HS-27A (cell line): ENCODE results near the gene PGBD2.
"Not testable (repeated sequence)": the region's sequence is repeated elsewhere in the genome, so short reads cannot be mapped to it uniquely, and the experiment has no call there.

Experiments used
- DNase-seq: peaks from one replicate; pipeline ENCODE4 v3.0.0-alpha.2; 2012; ENCODE audit warnings: low read depth, missing footprints

The PGBD2 gene

DNA sequence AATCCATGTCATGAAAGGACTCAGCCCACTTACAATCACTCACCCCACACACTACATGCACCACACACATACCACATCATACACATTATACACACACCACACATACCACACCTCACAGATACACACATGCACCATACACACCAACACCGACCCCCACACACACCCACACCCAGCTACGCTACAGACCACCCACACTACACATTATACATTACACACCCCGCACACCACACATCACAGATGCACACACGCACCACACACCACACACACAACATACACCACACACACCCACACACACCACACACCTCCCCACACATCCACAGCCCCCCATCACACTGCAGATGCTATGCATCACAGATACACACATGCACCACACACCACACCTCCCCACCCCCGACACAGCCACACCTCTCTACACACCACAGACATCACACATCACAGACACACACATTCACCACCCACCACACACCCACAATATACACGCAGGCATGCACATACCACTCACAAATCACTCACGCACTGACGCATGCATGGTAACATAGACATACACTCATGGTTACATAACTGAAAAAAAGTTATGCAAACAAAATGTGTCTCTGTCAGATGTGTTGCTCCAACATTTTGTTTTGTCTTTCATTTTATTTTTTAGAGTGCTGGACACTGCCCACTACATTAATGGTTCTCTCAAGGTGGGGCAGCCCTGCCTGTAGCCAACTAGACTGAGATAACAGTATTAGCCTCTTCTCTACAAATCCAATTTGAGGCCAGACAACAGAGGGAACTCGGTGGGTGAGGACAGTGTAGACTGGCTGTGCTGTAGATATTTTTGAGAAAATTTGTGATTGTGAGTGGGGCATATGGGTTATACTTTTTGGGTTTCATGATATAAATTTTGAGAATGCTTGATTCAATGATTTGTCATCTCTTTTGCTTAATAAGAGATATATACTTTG is 15.2 kb upstream of the PGBD2 start:
- no peak for DNase-seq

DNA sequence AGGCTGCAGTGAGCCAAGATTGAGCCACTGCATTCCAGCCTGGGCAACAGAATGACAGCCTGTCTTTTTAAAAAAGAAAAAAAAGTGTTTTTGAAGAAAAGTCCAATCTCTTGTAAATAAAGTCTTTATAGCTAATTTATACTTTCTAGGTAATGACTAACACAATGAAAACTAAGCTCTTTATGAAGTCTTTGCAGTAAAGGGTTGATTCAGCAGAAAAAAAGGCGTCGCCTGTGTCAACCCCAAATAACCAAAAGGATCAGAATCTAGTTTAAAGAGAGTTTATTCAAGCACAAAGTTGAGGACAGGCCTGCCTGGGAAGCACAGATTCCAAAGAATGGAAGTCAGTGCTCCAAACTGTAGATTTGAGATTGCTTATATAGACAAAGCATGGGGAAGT is 14.3 kb upstream of the PGBD2 start:
- DNase-seq: no peak

DNA sequence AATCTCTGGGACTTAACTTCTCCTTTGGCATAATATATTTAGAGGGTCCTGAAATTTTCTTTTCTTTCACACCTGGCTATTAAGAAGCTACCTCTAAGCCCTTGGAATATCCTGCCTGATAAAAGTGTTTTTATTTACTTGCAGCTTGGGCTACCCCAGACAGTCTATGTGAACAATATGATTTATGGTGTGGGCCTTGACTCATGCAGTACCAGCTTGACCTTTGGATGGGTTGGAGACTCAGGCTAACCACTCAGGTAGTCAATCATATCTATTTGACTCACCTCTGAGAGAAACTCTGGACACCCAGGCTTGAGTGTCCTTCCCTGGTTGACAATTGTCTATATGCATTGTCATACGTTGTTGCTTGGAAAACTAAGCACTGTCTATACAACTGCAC is 13.4 kb upstream of the PGBD2 start:
- no peak for DNase-seq

DNA sequence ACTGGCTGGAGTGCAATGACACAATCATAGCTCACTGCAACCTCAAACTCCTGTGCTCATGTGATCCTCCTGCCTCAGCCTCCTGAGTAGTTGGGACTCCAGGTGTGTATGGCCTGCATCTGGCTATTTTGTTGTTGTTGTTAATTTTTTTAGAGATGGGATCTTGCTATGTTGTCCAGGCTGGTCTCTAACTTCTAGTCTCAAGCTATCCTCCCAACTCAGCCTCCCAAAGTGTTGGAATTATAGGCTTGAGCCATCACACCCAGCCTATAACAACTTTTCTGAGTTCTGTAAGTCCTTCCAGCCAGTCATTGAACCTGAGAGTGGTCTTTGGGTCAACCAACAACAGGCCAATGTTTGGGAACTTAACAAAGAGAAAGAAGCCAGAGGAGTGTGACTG is 11.2 kb upstream of the PGBD2 start:
- no peak for DNase-seq

DNA sequence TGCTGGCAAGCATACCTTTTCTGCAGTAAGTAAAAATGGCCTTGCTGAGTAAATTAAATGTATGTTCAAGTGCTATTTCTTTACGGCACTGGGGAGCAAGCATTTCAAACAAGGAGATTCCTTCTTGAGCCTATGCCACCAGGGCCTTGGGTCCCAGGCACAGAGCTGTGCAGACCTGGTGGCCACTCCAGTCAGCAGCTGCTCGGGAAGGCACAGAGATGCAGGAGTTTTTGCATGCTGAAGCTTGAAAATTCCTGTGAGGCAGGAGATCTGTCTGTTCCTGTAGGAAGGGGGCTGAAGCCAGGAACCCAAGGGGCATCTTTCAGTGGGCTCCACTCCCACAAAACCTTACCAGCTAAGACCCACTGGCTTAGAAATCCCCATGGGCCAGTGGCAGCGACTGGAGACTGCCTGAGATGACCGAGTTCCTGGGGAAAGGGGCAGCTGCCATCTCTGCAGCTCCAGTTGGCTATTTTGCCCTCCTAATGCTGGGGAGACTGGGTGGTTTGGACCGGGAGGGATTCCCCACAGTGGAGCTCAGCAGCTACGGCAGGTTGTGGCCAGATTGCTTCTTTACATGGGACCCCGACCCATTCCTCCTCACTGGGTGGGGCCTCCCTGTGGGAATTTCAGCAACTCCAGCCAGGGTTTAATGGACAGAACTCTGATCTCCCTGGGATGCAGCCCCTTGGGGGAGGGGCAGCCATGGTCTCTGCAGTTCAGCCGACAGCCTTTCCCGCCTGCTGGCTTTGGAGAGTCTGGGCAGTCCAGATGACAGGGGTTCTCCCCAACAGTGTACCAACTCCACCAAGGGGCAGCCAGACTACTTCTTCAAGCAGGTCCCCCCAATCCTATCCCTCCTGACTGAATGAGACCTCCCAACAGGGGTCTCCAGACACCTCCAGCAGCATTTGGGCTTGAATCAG is 8.4 kb upstream of the PGBD2 start:
- DNase-seq: no peak

DNA sequence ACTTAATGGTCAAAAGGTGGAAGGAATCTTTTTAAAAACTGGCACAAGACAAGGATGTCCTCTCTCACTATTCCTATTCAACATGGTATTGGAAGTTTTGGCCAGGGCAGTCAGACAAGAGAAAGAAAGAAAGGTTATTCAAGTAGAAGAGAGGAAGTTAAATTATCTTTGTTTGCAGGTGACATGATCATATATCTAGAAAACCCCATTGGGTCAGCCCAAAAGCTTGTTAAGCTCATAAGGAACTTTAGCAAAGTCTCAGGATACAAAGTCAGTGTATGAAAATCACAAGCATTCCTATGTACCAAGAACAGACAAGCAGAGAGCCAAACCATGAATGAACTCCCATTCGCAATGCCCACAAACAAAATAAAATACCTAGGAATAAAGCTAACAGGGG is 5.4 kb upstream of the PGBD2 start:
- DNase-seq: no peak

DNA sequence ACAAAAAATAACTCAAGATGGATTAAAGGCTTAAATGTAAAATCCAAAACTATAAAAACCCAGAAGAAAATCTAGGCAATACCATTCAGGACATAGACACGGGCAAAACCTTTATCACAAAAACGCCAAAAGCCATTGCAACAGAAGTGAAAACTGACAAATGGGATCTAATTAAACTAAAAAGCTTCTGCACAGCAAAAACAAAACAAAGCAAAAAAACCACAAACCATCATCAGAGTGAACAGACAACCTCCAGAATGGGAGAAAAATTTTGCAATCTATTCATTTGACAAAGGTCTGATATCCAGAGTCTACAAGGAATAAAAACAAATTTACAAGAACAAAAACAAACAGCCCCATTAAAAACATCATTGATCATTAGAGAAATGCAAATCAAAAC is 4.5 kb upstream of the PGBD2 start:
- no peak for DNase-seq

DNA sequence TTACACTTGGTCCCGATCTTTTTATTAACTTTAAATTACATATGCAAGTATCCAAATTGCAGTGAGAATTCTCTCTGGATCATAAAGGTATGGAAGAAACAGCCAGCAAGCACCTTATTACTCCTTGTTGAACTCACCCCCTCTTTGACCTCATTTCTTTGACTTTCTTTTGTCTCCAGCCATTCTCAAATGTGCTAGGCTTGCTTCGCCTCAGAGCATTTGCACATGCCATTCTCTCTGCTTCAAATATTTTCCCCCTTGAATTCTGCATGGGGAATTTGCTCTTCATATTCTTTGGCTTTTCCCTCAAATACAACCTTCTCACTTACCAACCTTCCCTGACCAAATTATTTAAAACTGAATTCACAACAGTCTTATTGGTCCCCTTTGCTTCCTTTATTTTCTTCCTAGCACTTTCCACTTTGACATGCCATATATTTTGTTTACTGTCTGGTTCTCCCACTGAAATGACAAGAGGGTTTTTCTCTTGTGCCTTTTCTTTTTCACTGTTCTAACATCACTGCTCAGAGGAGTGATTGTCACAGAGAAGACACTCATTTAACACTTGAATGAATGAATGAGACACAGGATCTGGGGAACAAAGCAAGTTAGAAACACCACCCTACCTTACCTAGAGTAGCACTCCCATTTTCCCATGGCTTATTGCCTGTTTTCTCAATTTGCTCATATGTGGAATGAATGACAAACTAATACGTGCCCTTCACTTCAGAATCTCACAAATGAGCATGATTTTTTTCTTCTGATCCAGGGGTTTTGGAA is 1.4 kb upstream of the PGBD2 start:
- DNase-seq: no peak

DNA sequence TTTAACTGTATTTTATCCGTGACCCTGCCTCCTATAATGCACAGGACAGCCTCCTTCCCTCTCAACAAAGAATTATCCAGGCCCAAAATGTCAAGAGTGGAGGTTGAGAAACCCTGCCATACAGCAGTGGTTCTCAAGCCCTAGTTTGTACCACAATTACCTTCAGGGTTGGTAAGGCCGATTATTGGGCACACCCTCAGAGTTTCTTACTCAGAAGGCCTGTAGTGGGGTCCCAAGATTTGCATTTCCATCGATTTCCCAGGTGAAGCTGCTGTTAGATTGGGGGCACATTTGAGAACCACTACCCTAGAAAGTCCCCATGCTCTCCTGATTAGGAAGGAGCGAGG is 400 bp upstream of the PGBD2 start:
- DNase-seq: no peak

DNA sequence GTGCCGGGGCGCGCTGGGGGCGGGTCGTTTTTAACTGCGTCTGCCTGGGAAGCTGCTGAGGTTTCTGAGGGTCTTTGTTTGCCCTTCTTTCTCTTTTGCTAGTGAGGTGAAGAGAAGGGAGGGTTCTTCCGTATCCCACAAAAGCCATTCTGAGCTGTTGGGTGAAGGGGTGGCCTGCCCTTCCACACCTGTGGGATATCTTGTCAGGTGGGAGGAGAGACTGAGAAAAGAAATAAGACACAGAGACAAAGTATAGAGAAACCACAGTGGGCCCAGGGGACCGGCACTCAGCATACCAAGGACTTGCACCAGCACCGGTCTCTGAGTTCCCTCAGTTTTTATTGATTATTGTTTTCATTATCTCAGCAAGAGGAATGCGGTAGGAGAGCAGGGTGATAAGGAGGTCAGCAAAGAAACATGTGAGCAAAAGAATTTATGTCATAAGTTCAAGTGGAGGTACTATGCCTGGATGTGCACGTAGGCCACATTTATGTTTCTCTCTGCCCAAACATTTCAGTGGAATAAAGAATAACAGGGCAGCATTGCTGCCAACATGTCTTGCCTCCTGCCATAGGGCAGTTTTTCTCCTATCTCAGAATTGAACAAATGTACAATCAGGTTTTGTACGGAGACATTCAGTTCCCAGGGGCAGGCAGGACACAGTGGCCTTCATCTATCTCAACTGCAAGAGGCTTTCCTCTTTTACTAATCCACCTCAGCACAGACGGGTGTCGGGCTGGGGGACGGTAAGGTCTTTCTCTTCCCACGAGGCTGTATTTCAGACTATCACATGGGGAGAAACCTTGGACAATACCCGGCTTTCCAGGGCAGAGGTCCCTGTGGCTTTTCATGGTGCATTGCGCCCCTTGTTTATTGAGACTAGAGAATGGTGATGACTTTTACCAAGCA is 972 bp downstream of the PGBD2 start:
- DNase-seq: no peak

DNA sequence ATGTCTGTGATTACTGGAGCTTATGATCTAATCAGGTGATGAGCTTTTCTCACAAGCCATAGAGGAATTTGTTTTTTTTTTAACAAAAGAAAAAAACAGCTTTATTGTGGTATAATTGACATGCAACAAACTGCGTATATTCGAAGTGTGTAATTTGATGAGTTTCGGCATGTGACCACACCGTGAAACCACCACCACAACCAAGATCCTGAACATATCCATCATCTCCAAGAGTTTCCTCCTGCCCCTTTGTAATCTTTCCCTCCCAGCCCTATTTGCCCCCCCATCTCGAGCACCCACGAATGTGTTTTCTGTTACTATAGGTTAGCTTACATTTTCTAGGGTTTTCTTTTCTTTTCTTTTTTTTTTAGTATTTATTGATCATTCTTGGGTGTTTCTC is 4.7 kb downstream of the PGBD2 start:
- DNase-seq: no peak

DNA sequence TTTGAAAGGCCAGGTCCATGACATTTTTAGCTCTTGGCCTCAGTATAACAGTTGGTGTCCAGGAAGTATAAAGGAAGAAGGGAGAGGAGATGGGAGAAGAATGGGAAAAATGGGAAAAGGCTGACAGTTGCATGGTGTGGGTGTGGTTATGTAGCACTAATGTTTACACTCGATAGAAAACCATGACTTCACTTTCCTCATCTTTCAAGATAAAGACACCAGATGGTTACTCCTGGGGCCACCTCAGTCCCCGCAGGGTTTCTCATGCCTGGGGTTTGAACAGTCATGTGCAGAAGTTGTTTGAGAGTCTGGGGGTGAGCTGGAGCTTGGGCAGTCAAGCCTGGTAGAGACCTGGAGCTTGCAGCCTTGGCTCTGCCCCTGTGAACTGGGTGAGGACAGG is 7.9 kb downstream of the PGBD2 start:
- no peak for DNase-seq

DNA sequence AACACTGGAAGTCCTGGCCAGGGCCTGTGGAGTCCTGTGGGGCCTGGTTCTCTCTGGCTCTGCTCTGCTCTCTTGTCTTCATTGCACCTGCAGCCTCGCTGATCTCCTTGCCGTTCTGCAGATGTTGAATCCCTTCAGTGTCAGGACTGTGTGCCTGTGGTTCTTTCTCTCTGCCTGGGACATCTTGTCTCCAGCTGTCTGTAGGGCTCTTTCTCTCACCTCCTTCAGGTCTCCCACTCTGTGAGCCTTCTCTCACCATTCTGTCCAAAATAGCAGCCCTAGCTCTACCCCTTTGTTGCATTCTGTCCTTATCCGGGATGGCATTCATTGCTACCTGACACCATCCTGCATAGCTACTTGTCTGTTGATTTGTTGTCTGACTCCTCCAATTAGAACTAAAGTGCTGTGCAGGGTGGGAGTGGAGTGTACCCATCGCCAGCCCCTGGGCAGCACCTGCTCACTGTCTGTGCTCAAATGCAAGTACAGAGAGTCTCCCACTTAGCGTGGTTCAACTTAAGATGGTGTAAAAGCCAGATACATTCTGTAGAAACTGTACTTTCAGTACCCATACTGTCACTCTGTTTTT is 8.9 kb downstream of the PGBD2 start:
- no peak for DNase-seq

DNA sequence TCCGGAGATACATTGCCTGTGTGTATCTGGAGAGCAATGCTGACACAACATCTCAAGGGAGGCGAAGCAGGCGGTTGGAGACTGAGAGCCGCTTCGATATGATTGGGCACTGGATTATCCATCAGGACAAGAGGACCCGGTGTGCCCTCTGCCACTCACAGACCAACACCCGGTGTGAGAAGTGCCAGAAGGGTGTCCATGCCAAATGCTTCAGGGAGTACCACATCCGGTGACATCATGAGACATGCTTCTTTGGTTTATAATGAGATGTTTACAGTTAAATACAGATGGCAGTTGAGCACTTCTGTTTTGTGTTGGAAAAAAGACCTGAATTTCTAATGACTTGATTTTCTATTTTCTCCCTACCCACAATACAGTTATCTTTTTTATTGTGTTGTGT is 12.1 kb downstream of the PGBD2 start:
- DNase-seq: no peak

DNA sequence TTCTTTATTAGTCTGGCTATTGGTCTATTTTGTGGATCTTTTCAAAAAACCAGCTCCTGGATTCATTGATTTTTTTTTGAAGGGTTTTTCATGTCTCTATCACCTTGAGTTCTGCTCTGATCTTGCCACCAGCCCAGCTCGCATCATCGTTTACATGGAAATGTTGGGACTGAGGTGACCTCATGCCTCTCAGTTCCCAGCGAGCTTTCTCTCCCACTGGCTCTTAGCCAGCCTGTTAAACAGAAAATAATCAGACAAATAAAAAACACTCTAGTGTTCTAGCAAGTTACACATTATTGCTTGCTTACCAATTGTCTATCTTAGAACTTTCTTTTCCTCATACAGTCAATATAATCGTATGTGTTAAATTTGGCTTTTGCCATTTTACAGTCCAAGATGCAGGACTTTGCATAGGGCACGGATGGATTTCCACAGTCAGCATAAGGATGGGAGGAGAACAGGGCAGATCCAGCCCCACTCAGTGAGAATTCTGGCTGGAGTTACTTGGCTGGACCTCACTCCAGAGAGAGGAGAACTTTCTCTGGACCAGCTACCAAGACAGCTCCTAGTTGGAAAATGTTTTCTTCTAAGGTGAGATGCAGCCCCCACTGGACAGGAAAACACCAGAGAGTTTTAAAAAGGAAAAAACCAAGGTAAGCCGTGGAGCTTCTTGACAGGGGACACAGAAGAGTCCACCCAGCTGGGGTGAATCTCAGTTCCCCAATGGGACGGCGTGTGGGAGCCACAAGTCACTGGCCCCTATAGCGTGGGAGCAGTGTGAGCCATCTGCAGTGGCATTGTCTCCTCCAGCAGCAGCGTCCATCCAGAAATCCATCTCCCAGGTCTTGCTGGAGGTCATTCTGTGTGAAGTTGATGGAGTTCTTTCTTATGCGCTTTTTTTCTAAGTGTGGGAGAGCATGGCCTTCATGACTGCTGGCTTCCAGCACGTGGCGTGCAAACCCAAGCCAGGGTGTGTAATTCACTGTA is 17.6 kb downstream of the PGBD2 start:
- DNase-seq: no peak

DNA sequence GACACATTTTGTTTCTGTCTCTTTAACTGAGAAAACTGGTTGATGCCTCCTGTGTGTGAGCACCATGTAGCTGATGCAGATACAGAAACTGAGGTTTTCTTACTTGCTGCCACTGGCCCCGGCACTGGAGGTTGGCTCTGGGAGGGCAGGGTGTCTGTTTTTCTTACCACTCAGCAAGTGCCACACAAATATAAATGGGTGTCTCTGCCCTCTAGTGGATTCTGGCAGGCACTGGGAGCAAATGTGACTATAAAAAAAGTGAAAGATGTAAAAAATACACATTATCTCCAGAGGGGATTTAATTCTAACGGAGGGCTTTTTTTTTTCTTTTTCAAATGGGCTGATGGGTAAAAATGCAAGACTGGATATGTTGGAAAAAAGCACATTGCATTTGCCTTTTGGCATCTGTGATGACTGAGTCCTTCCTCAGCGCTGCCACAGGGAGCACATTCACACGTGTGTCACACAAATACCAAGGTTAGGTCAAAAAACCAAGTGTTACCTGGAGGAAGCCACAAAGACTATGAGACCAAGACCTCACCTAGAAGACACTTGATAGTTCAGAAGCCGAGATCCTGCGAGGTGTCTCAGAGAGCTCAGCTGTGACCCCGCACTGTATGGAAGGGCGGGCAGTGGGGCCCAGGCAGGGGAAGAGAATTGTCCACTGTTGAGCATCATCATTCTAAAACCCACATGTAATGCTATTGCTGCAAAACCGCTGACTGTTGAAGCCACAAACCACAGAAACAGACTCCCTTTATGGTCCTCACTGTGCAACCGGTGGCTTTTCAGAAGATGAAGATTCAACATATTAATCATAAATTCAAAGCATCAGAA is 18.9 kb downstream of the PGBD2 start:
- DNase-seq: no peak

DNA sequence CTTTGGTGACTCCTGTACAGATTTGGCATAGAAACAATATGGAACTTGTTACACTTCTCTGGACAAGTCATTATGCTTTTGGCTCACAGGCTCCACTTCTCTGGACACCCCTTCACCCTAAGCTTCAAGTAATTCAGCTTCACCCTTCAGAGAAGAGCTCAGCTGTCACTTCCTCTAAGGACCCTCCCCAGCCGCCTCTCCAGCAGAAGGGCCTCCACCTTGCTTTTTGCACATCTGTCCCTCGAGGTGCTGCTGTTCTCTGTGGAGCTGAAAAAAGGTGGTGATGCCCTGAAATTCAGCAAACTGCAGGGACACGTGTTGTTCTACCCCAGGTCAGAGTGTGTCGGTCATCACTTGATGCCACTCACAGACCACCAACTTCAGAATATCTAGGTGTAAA is 19.8 kb downstream of the PGBD2 start:
- not testable (repeated sequence) for DNase-seq

DNA sequence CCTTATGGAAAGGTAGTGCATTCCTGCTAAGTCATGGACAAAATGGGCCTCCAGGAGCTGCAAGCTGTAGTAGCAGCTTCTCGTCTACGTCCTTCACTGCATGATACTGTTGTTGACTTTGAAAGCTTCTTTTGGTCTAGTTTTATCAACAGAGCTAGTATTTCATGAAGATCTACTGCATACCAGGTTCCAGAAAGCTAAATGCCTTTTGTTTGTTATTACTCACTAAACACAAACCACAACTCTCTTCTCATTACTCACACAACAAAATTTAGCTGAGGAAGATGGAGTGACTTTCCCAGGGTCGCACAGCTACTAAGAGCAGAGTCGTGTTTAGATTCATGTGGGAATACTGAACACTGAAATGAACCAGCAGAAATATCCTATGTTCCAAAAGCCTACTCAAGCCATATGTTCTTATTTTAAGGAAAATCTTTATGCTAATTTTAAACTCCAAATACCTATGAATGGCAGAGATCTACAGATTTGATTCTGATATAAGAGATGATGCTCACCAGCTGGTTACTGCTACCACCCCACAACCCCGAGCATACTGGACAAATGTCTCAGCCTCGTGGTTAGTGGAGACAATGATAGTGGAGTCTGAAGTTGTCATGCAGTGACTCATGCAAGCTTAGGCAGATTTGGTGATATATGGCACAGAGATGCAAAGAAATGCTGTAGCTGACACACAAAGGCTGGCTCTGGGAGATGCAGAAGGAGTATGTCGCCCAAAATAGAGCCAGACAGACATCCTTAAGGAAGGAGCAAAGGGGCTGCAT is 20.6 kb downstream of the PGBD2 start:
- DNase-seq: no peak
